Measurements from ENCODE around the gene BCL7B. TPM values are rescaled to one million over a fixed set of nuclear protein-coding genes. Genes with fewer than 3 reads are reported as not detected.

Gene BCL7B
- total RNA-seq, 1 experiment from 2014 or later, result 50.4 TPM

DNA sequence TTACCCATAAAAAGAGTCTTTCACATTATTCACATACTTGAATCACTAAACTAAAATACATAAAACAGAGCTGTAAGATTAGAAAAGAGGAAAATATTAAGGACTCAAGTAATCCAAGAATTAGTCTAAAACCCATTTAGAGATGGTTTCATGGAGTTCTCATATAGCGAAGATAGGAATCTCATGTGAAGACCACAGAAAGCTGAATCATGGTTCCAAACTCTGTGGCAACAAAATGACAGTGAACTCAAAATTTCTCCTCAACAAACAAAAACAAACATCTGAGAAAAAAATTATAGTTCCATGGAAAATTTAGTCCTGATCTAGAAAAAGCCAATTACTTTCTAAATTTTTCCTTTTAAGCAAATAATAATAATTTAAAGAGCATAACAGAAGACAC, 70.0 kb downstream of the BCL7B start:
- no peak overlapping the region for H3K4me2 ChIP-seq (ENCODE audit: low read length)
- no peak overlapping the region for H3K4me3 ChIP-seq (replicated peaks in 1 of 2; ENCODE audit: low read depth in 1 of 2, low read length in 2 of 2)
- DNase-seq (ENCODE audit: low read depth, low spot score) (no peak), ATAC-seq (no peak)
- peaks cover 17% of the 10 kb centered on the region for H4K20me1 ChIP-seq (ENCODE audit: insufficient read depth)
- no peak overlapping the region for H3K9ac ChIP-seq (ENCODE audit: low read length)
- H3K36me3 ChIP-seq (ENCODE audit: control insufficient read depth in 1 of 2, insufficient read depth in 2 of 2, low read length in 2 of 2), result peaks cover 55 to 61% of the 10 kb centered on the region in 2 experiments
- peaks cover 95% of the 10 kb centered on the region for H3K79me2 ChIP-seq (ENCODE audit: insufficient read depth, low read length)
- H3K4me1 ChIP-seq (ENCODE audit: control insufficient read depth in 1 of 2, insufficient read depth in 2 of 2, low read length in 2 of 2), result no peaks in the 10 kb centered on the region
- CTCF ChIA-PET, result no interaction called here
- POLR2A ChIA-PET, result interaction anchor here (1.0 kb wide), 1 partner anchor 15 kb away, joined by 3 read pairs; no protein-coding TSS in a partner anchor
- no peak for TF ChIP-seq EZH2 (IDR thresholded peaks at IDR 0.05)
- no peak for TF ChIP-seq ZNF274 (IDR thresholded peaks at IDR 0.05; ENCODE audit: low read depth, low read length)
- TF ChIP-seq CEBPB (IDR thresholded peaks at IDR 0.05; ENCODE audit: low read depth), result no peak
- no peak for TF ChIP-seq SP1 (IDR thresholded peaks at IDR 0.05; ENCODE audit: low read depth)
- no peak for TF ChIP-seq SRF (IDR thresholded peaks at IDR 0.05; ENCODE audit: low read depth)
- TF ChIP-seq, protein P1, sequence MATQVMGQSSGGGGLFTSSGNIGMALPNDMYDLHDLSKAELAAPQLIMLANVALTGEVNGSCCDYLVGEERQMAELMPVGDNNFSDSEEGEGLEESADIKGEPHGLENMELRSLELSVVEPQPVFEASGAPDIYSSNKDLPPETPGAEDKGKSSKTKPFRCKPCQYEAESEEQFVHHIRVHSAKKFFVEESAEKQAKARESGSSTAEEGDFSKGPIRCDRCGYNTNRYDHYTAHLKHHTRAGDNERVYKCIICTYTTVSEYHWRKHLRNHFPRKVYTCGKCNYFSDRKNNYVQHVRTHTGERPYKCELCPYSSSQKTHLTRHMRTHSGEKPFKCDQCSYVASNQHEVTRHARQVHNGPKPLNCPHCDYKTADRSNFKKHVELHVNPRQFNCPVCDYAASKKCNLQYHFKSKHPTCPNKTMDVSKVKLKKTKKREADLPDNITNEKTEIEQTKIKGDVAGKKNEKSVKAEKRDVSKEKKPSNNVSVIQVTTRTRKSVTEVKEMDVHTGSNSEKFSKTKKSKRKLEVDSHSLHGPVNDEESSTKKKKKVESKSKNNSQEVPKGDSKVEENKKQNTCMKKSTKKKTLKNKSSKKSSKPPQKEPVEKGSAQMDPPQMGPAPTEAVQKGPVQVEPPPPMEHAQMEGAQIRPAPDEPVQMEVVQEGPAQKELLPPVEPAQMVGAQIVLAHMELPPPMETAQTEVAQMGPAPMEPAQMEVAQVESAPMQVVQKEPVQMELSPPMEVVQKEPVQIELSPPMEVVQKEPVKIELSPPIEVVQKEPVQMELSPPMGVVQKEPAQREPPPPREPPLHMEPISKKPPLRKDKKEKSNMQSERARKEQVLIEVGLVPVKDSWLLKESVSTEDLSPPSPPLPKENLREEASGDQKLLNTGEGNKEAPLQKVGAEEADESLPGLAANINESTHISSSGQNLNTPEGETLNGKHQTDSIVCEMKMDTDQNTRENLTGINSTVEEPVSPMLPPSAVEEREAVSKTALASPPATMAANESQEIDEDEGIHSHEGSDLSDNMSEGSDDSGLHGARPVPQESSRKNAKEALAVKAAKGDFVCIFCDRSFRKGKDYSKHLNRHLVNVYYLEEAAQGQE (IDR thresholded peaks at IDR 0.05; ENCODE audit: low read depth), result no peak
- TF ChIP-seq ELF1 (IDR thresholded peaks at IDR 0.05; ENCODE audit: borderline replicate concordance, low read depth), result no peak
- TF ChIP-seq POLR2A (IDR thresholded peaks at IDR 0.05; ENCODE audit: borderline replicate concordance, extremely low read depth, insufficient read depth, insufficient read length), result no peak
- no peak for TF ChIP-seq ZFX (IDR thresholded peaks at IDR 0.05)
- no peak for TF ChIP-seq RAD21 (IDR thresholded peaks at IDR 0.05; ENCODE audit: low read depth)
- TF ChIP-seq POLR2AphosphoS5 (IDR thresholded peaks at IDR 0.05; ENCODE audit: low read depth, low read length), result no peak
- TF ChIP-seq EZH2phosphoT487 (IDR thresholded peaks at IDR 0.05; ENCODE audit: borderline replicate concordance), result no peak
- TF ChIP-seq FOSL1 (IDR thresholded peaks at IDR 0.05; ENCODE audit: low read depth), result no peak
- TF ChIP-seq, protein P2, sequence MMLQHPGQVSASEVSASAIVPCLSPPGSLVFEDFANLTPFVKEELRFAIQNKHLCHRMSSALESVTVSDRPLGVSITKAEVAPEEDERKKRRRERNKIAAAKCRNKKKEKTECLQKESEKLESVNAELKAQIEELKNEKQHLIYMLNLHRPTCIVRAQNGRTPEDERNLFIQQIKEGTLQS (IDR thresholded peaks at IDR 0.05), result no peak
- no peak for TF ChIP-seq JUND (IDR thresholded peaks at IDR 0.05)
- TF ChIP-seq, protein P3, sequence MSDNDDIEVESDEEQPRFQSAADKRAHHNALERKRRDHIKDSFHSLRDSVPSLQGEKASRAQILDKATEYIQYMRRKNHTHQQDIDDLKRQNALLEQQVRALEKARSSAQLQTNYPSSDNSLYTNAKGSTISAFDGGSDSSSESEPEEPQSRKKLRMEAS (IDR thresholded peaks at IDR 0.05), result no peak
- no peak for TF ChIP-seq EGR1 (IDR thresholded peaks at IDR 0.05; ENCODE audit: low read depth)
- no peak for TF ChIP-seq SIN3A (IDR thresholded peaks at IDR 0.05; ENCODE audit: low read depth)
- H3K27ac ChIP-seq (ENCODE audit: low read depth, low read length), result no peak overlapping the region
- RAD21 ChIA-PET (ENCODE audit: low non-redundant PET in 1 of 2, low total read pairs in 2 of 2, uncharacterized antibody in 2 of 2, unreplicated experiment in 2 of 2), result no interaction called here
- intact Hi-C loops (cut with micrococcal nuclease), result no loop called here
- no peaks in the 10 kb centered on the region for H3K27me3 ChIP-seq (ENCODE audit: insufficient read depth, low read length)
- H3K9me3 ChIP-seq (ENCODE audit: control insufficient read depth in 1 of 2, insufficient read depth in 1 of 2, low read depth in 1 of 2, low read length in 2 of 2), result no peaks in the 10 kb centered on the region
- no TSS peak for BruUV-seq (replicated peaks)
- no peak overlapping the region for H2AFZ ChIP-seq (ENCODE audit: low read depth, low read length, poor library complexity, severe bottlenecking)
- H3K9me2 ChIP-seq (ENCODE audit: insufficient read depth), result no peaks in the 10 kb centered on the region

Other genes with a start within 250 kb of the BCL7B start
- gene NSUN5, start 248.9 kb downstream of the BCL7B start, total RNA-seq (2021; ENCODE audit: unreplicated experiment), result 70.4 TPM
- not detected for gene TRIM50, start 229.6 kb downstream of the BCL7B start, total RNA-seq (2021; ENCODE audit: unreplicated experiment)
- gene FKBP6, start 229.5 kb downstream of the BCL7B start, total RNA-seq (2021; ENCODE audit: unreplicated experiment), result not detected
- 0.32 TPM for gene FZD9, start 123.9 kb downstream of the BCL7B start, total RNA-seq (2021; ENCODE audit: unreplicated experiment)
- gene BAZ1B, start 35.4 kb downstream of the BCL7B start, total RNA-seq (2021; ENCODE audit: unreplicated experiment), result 81.1 TPM
- 55.0 TPM for gene TBL2, start 20.9 kb upstream of the BCL7B start, total RNA-seq (2021; ENCODE audit: unreplicated experiment)
- 79.4 TPM for gene MLXIPL, start 66.8 kb upstream of the BCL7B start, total RNA-seq (2021; ENCODE audit: unreplicated experiment)
- 9.5 TPM for gene VPS37D, start 110.1 kb upstream of the BCL7B start, total RNA-seq (2021; ENCODE audit: unreplicated experiment)
- 8.5 TPM for gene DNAJC30, start 125.8 kb upstream of the BCL7B start, total RNA-seq (2021; ENCODE audit: unreplicated experiment)
- 168 TPM for gene BUD23, start 125.9 kb upstream of the BCL7B start, total RNA-seq (2021; ENCODE audit: unreplicated experiment)
- gene STX1A, start 162.0 kb upstream of the BCL7B start, total RNA-seq (2021; ENCODE audit: unreplicated experiment), result 39.4 TPM
- gene ABHD11, start 181.1 kb upstream of the BCL7B start, total RNA-seq (2021; ENCODE audit: unreplicated experiment), result 69.8 TPM
- 19.2 TPM for gene CLDN3, start 212.6 kb upstream of the BCL7B start, total RNA-seq (2021; ENCODE audit: unreplicated experiment)